ENCODE results near the gene ANKS1A. TPM values are rescaled to one million over a fixed set of nuclear protein-coding genes. Genes with fewer than 3 reads are reported as not detected.
"Not testable (repeated sequence)": the region's sequence is repeated elsewhere in the genome, so short reads cannot be mapped to it uniquely, and the experiment has no call there.

ANKS1A gene
- total RNA-seq, 8 experiments from 2014 or later = 19.7 to 46.3 (median 30.9) TPM

GRCh38 chr6:35090734-35091133 lies 201.7 kb downstream of the ANKS1A start:
- WGBS, 10 experiments = 53 to 94% (median 77%) methylated on average over 3 to 6 of the region's 10 CpGs; no CpG with 5 or more reads in 5 of the 10 experiments
- in situ Hi-C loops (cut with MboI; ENCODE audit: low pct_unique_long_range_greater_than_20kb in 2 of 9, low sequenced_read_pairs in 9 of 9, unreplicated experiment in 9 of 9) = no loop called here
- no peak for ATAC-seq (replicated peaks in 6 of 8)
- no peak overlapping the region for H3K4me3 ChIP-seq
- H3K4me1 ChIP-seq (replicated peaks in 1 of 2) = peaks cover 7% of the 10 kb centered on the region in 2 donors
- H3K27ac ChIP-seq = no peak overlapping the region

- H3K4me3 ChIP-seq = no peak overlapping the region
- H3K4me1 ChIP-seq (replicated peaks in 1 of 2) = peaks cover 13 to 15% of the 10 kb centered on the region in 2 donors
- 40 to 100% (median 91%) methylated on average over 1 to 17 of the region's 18 CpGs; no CpG with 5 or more reads in 3 of the 10 experiments for WGBS, 10 experiments
- in situ Hi-C loops (cut with MboI; ENCODE audit: low pct_unique_long_range_greater_than_20kb in 2 of 9, low sequenced_read_pairs in 9 of 9, unreplicated experiment in 9 of 9) = no loop called here
- H3K27ac ChIP-seq = no peak overlapping the region
- peak in 1 of 8 experiments; percentile 13 for ATAC-seq (replicated peaks in 6 of 8)
Measured at GRCh38 chr6:35091346-35092083, 202.5 kb downstream of the ANKS1A start.

GRCh38 chr6:35092362-35093117 lies 203.5 kb downstream of the ANKS1A start:
- in situ Hi-C loops (cut with MboI; ENCODE audit: low pct_unique_long_range_greater_than_20kb in 2 of 9, low sequenced_read_pairs in 9 of 9, unreplicated experiment in 9 of 9) = no loop called here
- peak in 2 of 8 experiments; percentile 17 to 22 for ATAC-seq (replicated peaks in 6 of 8)

GRCh38 chr6:35093118-35093445 lies 204.0 kb downstream of the ANKS1A start:
- 12 to 100% (median 88%) methylated on average over 1 to 5 of the region's 5 CpGs; no CpG with 5 or more reads in 1 of the 10 experiments for WGBS, 10 experiments
- in situ Hi-C loops (cut with MboI; ENCODE audit: low pct_unique_long_range_greater_than_20kb in 2 of 9, low sequenced_read_pairs in 9 of 9, unreplicated experiment in 9 of 9) = no loop called here
- Histone ChIP-seq H3K4me1 (replicated peaks in 1 of 2) (peaks cover 15 to 19% of the 10 kb centered on the region in 2 donors), H3K4me3 (no peak overlapping the region), H3K27ac (no peak overlapping the region)
- no peak for ATAC-seq (replicated peaks in 6 of 8)

More at GRCh38 chr6:35092362-35093117, 203.5 kb downstream of the ANKS1A start:
- Histone ChIP-seq H3K4me3 (no peak overlapping the region), H3K27ac (no peak overlapping the region), H3K4me1 (replicated peaks in 1 of 2) (peaks cover 15 to 19% of the 10 kb centered on the region in 2 donors)
- WGBS, 10 experiments = 26 to 100% (median 74%) methylated on average over 1 to 4 of the region's 5 CpGs; no CpG with 5 or more reads in 4 of the 10 experiments

DNA sequence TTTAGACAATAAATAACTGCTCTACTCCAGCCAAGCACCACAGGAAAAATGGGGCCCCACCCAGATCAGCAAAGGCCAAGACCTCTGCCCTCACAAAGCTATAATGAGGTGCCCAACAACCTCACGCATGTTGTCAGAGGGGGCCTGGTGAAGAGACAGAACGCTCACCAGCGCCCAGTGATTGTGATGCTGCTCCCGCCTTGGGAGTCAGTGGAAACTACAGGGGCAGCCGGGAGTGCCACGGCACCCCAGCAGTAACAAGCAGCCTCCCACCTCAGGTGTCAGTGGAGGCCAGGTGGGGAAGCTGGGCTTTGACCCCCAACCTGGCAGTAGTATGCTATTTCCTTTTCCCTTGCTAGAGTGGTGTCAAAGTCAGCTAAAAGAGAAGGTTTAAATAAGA lies 204.7 kb downstream of the ANKS1A start:
- H3K4me1 ChIP-seq (replicated peaks in 1 of 2) = peaks cover 15 to 19% of the 10 kb centered on the region in 2 donors
- WGBS, 10 experiments = 60 to 100% (median 80%) methylated on average over 1 to 4 of the region's 6 CpGs; no CpG with 5 or more reads in 5 of the 10 experiments
- ATAC-seq (replicated peaks in 6 of 8) = no peak
- in situ Hi-C loops (cut with MboI; ENCODE audit: low pct_unique_long_range_greater_than_20kb in 2 of 9, low sequenced_read_pairs in 9 of 9, unreplicated experiment in 9 of 9) = no loop called here
- no peak overlapping the region for H3K27ac ChIP-seq
- H3K4me3 ChIP-seq = no peak overlapping the region

GRCh38 chr6:35094183-35094582 lies 205.1 kb downstream of the ANKS1A start:
- Histone ChIP-seq H3K4me3 (no peak overlapping the region), H3K27ac (no peak overlapping the region), H3K4me1 (replicated peaks in 1 of 2) (peaks cover 15 to 19% of the 10 kb centered on the region in 2 donors)
- no peak for ATAC-seq (replicated peaks in 6 of 8)
- in situ Hi-C loops (cut with MboI; ENCODE audit: low pct_unique_long_range_greater_than_20kb in 2 of 9, low sequenced_read_pairs in 9 of 9, unreplicated experiment in 9 of 9) = no loop called here
- 23 to 89% (median 71%) methylated on average over 1 to 4 of the region's 4 CpGs for WGBS, 10 experiments

DNA sequence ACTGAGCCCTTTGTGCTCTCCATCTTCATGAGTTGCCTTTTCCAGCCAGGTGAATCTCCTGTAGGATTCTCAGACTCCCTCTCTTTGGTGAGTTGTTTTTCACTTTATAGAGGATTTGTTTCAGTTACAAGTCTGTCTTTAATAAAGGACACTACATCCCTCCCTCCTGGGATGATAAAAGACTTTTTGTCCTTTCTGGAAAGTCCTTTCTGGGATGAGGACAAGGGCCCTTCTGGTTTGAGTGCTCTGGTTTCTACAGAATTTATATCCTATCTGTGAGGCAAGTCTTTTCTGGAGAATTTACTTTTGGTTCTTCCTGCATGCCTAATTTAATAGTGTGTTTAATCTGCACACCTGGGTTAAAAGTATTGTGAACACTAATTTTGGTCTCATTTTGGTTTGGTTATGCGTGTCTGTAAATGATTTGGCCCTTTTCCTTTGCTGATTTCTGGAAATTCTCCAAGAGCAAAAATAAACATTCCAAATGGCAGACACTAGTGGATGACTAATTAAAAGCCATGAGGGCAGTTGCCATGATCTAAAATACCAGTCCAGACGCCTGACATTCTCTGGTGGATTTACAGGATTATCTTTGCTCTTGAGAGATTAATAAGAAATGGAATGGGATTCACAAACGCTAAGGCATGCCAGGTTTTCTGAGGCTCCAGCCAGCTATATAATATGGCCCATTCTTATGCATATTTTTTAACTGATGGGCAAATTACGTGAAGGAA lies 207.2 kb downstream of the ANKS1A start:
- Histone ChIP-seq H3K27ac (no peak overlapping the region), H3K4me3 (no peak overlapping the region), H3K4me1 (replicated peaks in 1 of 2) (peaks cover 15 to 19% of the 10 kb centered on the region in 2 donors)
- in situ Hi-C loops (cut with MboI; ENCODE audit: low pct_unique_long_range_greater_than_20kb in 2 of 9, low sequenced_read_pairs in 9 of 9, unreplicated experiment in 9 of 9) = no loop called here
- peak in 4 of 8 experiments; percentile 6 to 62 (median 16) for ATAC-seq (replicated peaks in 6 of 8)
- WGBS, 10 experiments = 0 to 39% (median 14%) methylated on average over 1 to 4 of the region's 4 CpGs

GRCh38 chr6:35099116-35099515 lies 210.1 kb downstream of the ANKS1A start:
- in situ Hi-C loops (cut with MboI; ENCODE audit: low pct_unique_long_range_greater_than_20kb in 2 of 9, low sequenced_read_pairs in 9 of 9, unreplicated experiment in 9 of 9) = no loop called here
- 80 to 100% (median 91%) methylated on average over 2 to 5 of the region's 5 CpGs for WGBS, 10 experiments
- ATAC-seq (replicated peaks in 6 of 8) = no peak
- Histone ChIP-seq H3K4me3 (no peak overlapping the region), H3K4me1 (replicated peaks in 1 of 2) (peaks cover 11 to 15% of the 10 kb centered on the region in 2 donors), H3K27ac (no peak overlapping the region)

DNA sequence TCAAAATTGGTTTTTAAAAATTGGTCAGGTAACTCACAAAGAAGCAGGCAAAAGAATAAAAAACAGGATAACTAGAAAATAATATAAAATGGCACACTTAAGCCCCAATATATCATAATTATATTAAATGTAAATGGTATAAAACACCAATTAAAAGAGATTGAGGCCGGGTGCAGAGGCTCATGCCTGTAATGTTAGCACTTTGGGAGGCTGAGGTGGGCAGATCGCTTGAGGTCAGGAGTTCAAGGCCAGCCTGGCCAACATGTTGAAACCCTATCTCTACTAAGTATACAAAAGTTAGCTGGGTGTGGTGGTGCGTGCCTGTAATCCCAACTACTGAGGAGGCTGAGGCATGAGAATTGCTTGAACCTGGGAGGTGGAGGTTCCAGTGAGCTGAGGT lies 216.0 kb downstream of the ANKS1A start:
- Histone ChIP-seq H3K4me3 (no peak overlapping the region), H3K27ac (no peak overlapping the region), H3K4me1 (replicated peaks in 1 of 2) (no peaks in the 10 kb centered on the region)
- 14 to 100% (median 80%) methylated on average over 1 to 3 of the region's 3 CpGs; no CpG with 5 or more reads in 1 of the 10 experiments for WGBS, 10 experiments
- ATAC-seq (replicated peaks in 6 of 8) = no peak
- in situ Hi-C loops (cut with MboI; ENCODE audit: low pct_unique_long_range_greater_than_20kb in 2 of 9, low sequenced_read_pairs in 9 of 9, unreplicated experiment in 9 of 9) = loop anchor here in 2 of 9 experiments (25.0 kb wide), 1 partner anchor 118 kb away; no protein-coding TSS in a partner anchor

- ATAC-seq (replicated peaks in 6 of 8); H3K4me1 ChIP-seq (replicated peaks in 1 of 2); H3K27ac ChIP-seq; H3K4me3 ChIP-seq: not testable (repeated sequence)
- 56 to 100% (median 83%) methylated on average over 1 to 6 of the region's 6 CpGs; no CpG with 5 or more reads in 1 of the 10 experiments for WGBS, 10 experiments
- in situ Hi-C loops (cut with MboI; ENCODE audit: low pct_unique_long_range_greater_than_20kb in 2 of 9, low sequenced_read_pairs in 9 of 9, unreplicated experiment in 9 of 9) = loop anchor here in 2 of 9 experiments (25.0 kb wide), 1 partner anchor 119 kb away; no protein-coding TSS in a partner anchor
Measured at GRCh38 chr6:35106061-35106460, 217.0 kb downstream of the ANKS1A start.

- H3K4me3 ChIP-seq; H3K27ac ChIP-seq; H3K4me1 ChIP-seq (replicated peaks in 1 of 2); ATAC-seq (replicated peaks in 6 of 8): not testable (repeated sequence)
- 0 to 100% (median 76%) methylated on average over 1 to 7 of the region's 8 CpGs; no CpG with 5 or more reads in 1 of the 10 experiments for WGBS, 10 experiments
- in situ Hi-C loops (cut with MboI; ENCODE audit: low pct_unique_long_range_greater_than_20kb in 2 of 9, low sequenced_read_pairs in 9 of 9, unreplicated experiment in 9 of 9) = loop anchor here in 2 of 9 experiments (25.0 kb wide), 1 partner anchor 120 kb away; no protein-coding TSS in a partner anchor
Measured at GRCh38 chr6:35107208-35107607, 218.2 kb downstream of the ANKS1A start.

DNA sequence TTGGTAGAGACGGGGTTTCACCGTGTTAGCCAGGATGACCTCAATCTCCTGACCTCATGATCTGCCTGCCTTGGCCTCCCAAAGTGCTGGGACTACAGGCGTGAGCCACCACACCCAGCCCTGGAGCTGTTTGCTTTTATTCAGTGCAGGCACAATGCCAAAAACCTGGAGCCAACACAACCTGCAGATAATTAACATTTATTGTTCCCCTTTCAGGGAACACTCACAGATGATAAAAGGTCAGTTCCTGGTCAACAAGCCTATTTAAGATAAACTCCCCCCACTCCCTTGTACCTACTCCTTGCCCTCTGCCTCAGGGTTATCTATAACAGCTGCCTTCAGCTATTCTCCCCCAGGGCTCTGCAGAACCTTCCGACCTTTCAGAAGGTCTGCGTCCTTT lies 218.7 kb downstream of the ANKS1A start:
- not testable (repeated sequence) for H3K4me3 ChIP-seq; H3K4me1 ChIP-seq (replicated peaks in 1 of 2); H3K27ac ChIP-seq
- 60 to 100% (median 85%) methylated on average over 1 to 5 of the region's 5 CpGs; no CpG with 5 or more reads in 4 of the 10 experiments for WGBS, 10 experiments
- peak in 2 of 8 experiments; percentile 44 to 49 for ATAC-seq (replicated peaks in 6 of 8)
- in situ Hi-C loops (cut with MboI; ENCODE audit: low pct_unique_long_range_greater_than_20kb in 2 of 9, low sequenced_read_pairs in 9 of 9, unreplicated experiment in 9 of 9) = loop anchor here in 2 of 9 experiments (25.0 kb wide), 1 partner anchor 120 kb away; no protein-coding TSS in a partner anchor
